Activated naive CD8-positive, alpha-beta T cell treated with anti-CD3 and anti-CD28 coated beads, Interleukin-2, amount 50 U/mL, for 16 hours (primary cell): ENCODE data around the gene ITGB2.
"Not testable (repeated sequence)": the region's sequence is repeated elsewhere in the genome, so short reads cannot be mapped to it uniquely, and the experiment has no call there.

Experiments
- DNase-seq: peaks from one replicate; pipeline ENCODE4 v3.0.0-alpha.2; 2020; ENCODE audit warnings: low read depth, low spot score

ITGB2 gene

GRCh38 chr21:44941567-44941966 lies 20.9 kb upstream of the ITGB2 start:
- DNase-seq = no peak

GRCh38 chr21:44940116-44940631 lies 19.5 kb upstream of the ITGB2 start:
- no peak for DNase-seq

GRCh38 chr21:44939532-44940115 lies 18.9 kb upstream of the ITGB2 start, which contains the start of gene SLX9:
TSS of gene SLX9 (plus strand) at chr21:44940029. CDS start at chr21:44940058, 29 bp downstream.
- peak; percentile 62 for DNase-seq

GRCh38 chr21:44938772-44939531 lies 18.3 kb upstream of the ITGB2 start:
- DNase-seq = no peak

GRCh38 chr21:44935533-44935927 lies 14.8 kb upstream of the ITGB2 start:
- DNase-seq = no peak

- no peak for DNase-seq
These were observed 14.3 kb upstream of the ITGB2 start for GRCh38 chr21:44934797-44935532.

DNA sequence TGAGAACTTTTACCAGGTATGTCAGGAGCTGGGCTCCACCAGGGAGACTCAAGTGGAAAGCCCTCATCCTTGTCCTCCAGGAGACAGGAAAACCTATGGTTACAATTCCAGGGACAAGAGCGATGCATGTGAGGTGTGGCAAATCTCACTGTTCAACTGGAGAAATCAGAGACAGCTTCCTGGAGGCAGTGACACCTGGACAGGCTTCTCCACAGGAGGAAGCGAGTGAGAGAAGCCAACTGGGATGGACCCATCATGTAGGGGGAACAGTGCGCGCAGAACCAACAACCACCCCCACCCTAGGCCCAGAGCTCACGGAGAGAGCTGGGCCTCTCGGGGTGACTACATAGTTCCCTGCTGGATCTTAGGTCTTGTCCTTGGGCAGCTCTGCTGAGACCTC lies 13.6 kb upstream of the ITGB2 start:
- DNase-seq = no peak

- no peak for DNase-seq
These were observed 13.2 kb upstream of the ITGB2 start for GRCh38 chr21:44933918-44934260.

GRCh38 chr21:44933199-44933917 lies 12.7 kb upstream of the ITGB2 start:
- no peak for DNase-seq

DNA sequence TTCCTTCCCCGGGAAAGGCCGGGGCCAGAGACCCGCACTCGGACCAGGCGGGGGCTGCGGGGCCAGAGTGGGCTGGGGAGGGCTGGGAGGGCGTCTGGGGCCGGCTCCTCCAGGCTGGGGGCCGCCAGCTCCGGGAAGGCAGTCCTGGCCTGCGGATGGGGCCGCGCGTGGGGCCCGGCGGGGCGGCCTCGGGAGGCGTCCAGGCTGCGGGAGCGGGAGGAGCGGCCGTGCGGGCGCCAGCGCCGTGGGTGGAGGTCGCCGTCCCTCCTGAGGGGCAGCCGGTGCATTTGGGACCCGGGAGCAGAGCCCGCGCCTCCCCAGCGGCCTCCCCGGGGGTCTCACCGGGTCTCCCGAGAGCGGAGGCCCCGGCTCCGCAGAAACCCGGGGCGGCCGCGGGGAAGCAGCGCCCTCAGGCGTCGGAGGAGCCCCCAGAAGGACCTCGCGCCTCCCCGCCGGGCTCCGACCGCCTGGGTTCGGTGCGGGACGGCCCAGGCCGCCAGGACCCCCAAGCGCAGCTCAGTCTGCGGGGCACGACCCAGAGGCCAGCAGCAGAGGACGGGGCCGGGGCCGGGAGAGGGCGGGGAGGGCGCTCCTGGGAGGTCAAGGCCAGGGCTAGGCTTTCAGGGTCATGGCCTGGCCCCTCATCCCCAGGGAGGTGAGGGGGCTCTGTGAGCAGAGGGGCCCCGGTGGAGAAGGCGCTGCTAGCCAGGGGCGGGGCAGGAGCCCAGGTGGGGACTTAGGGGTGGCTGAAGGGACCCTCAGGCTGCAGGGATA lies 11.9 kb upstream of the ITGB2 start:
- peak; percentile 56 for DNase-seq

DNA sequence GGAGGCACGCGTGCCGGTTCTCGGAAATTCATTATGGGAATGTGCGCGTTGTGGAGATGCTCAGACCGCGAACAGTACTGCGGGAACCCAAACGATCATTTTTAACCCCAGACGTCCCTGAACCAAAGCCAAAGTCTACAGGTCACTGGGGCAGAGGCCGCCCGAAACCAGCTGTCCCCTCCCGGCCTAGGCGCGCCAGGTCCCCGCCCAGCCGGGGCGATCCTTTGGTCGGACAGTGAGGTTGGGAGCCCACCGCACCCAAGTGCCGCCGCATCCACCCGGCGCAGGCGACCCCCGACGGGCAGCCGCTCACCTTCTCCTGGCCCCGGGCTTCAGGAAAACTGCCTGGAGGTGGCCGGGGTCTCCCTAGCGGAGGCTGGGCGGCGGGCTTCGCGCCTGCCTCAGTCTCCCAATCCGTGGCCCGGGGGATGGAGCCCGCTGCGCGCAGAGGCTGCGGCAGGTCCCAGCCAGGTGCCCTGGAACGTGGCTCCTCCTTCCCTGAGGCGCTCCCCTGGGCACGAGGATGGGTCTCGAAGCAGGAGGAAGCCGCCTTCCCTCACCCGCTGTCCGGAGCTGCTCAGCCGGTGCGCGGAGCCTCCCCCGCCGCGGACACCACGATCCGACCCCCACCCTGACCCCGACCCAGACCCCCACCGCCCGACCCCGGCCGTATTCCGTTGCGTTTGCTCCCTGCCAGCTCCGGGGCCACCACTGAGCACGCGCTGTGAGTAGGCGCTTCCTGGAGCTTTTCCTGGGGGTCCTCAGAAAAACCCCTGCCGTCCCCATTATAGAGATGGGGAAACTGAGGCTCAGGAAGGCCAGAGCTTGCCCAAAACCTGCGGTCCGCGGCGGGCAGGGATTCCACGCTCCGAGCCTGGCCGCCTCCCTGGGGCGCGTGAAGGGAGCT lies 11.1 kb upstream of the ITGB2 start:
- no peak for DNase-seq

DNA sequence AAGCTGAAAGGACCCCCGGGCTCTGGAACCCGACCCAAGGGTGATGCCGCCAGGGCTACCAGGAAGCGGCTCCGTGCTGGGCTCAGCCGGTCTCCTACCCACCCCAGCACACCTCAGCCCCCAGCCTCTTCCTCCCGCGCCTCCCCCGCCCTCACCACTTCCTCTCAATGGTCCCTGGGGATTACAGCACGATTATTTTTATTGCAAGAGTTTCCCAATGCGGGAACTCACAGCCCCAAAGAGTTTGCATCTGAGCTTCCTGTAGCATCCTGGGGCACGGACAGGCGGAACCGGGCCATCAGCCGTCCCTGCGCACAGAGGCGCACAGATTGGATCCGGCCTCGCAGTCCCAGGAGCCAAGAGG lies 10.4 kb upstream of the ITGB2 start:
- DNase-seq = no peak

GRCh38 chr21:44930543-44930981 lies 9.9 kb upstream of the ITGB2 start:
- no peak for DNase-seq

GRCh38 chr21:44929799-44930542 lies 9.3 kb upstream of the ITGB2 start:
- no peak for DNase-seq

DNA sequence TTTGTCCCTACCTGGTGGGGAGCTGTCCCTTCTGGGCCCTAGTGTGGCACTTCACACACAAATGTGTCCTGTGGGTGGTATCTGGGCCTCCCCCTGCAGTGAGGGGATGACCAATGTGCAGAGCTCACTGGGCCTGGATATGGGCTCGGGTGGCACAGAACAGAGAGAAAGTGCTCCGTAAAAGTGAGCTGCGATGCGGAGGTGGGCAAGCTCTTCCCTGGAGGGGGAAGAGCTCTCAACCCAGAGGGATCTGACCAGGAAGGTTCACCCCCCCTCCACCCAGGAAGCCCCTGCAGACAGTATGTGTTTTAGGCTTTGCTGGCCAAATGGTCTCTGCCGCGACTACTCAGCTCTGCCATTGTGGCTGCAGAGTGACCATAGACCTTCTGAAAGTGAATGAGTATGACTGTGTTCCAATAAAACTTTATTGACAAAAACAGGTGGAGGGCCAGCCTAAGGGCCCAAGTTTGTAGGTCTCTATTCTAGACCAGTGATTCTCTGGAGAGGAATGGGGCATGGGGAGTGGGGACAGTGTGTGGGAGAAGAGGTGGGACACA lies 8.6 kb upstream of the ITGB2 start:
- DNase-seq = no peak

GRCh38 chr21:44928500-44929241 lies 8.0 kb upstream of the ITGB2 start:
- DNase-seq = not testable (repeated sequence)

GRCh38 chr21:44927587-44928461 lies 7.1 kb upstream of the ITGB2 start:
- peak; percentile 89 for DNase-seq
